ENCODE measurements around the gene FES. TPM values are rescaled to one million over a fixed set of nuclear protein-coding genes. Genes with fewer than 3 reads are reported as not detected.

FES gene
- total RNA-seq, 1 experiment from 2014 or later = 6.7 TPM

- no peaks in the 10 kb centered on the region for H3K79me2 ChIP-seq (ENCODE audit: insufficient read depth, low read length)
Observed at GRCh38 chr15:90913398-90913944, 29.2 kb downstream of the FES start.

More at GRCh38 chr15:90913398-90913944, 29.2 kb downstream of the FES start:
- Histone ChIP-seq H2AFZ (ENCODE audit: low read length) (no peak overlapping the region), H3K9ac (ENCODE audit: extremely low read depth, insufficient read length, low read length) (no peak overlapping the region), H3K14ac (ENCODE audit: insufficient read depth, low read length) (no peak overlapping the region), H2BK12ac (ENCODE audit: insufficient read length, low read depth, low read length) (no peak overlapping the region), H2AK5ac (ENCODE audit: insufficient read length, low read length) (no peak overlapping the region), H2BK20ac (ENCODE audit: low read depth, low read length, poor library complexity, severe bottlenecking) (no peak overlapping the region), H2BK5ac (ENCODE audit: insufficient read length, low read length) (no peak overlapping the region), H4K91ac (ENCODE audit: insufficient read length, low read depth, low read length) (no peak overlapping the region), H3K27me3 (ENCODE audit: insufficient read depth, low read length) (no peaks in the 10 kb centered on the region), H3K4ac (ENCODE audit: low read depth, low read length) (no peak overlapping the region), H3K27ac (ENCODE audit: insufficient read length, low read depth, low read length) (no peak overlapping the region), H3T11ph (ENCODE audit: low read length) (no peak overlapping the region), H3K4me1 (ENCODE audit: insufficient read depth, low read length) (no peaks in the 10 kb centered on the region), H2BK120ac (ENCODE audit: low read depth, low read length, poor library complexity, severe bottlenecking) (no peak overlapping the region), H3K23ac (ENCODE audit: insufficient read length, low read depth, low read length) (no peak overlapping the region), H4K8ac (replicated peaks; ENCODE audit: insufficient read length, low read depth, low read length) (no peak overlapping the region), H4K5ac (ENCODE audit: insufficient read length, low read depth, low read length) (no peak overlapping the region), H3K23me2 (ENCODE audit: insufficient read length, low read depth, low read length, poor library complexity, severe bottlenecking) (no peaks in the 10 kb centered on the region), H3K9me3 (ENCODE audit: control insufficient read depth, low read depth, low read length) (no peaks in the 10 kb centered on the region), H4K20me1 (ENCODE audit: control insufficient read depth, insufficient read depth, insufficient read length) (no peaks in the 10 kb centered on the region), H3K79me1 (ENCODE audit: insufficient read depth, low read depth, low read length, poor library complexity, severe bottlenecking) (no peaks in the 10 kb centered on the region), H3K4me2 (ENCODE audit: insufficient read depth, insufficient read length, low read length) (no peak overlapping the region), H3K18ac (ENCODE audit: insufficient read length, low read depth, low read length) (no peak overlapping the region), H2BK15ac (ENCODE audit: low read depth, low read length) (no peak overlapping the region), H3K56ac (ENCODE audit: insufficient read length, low read depth, low read length) (no peak overlapping the region)
- no peak for DNase-seq
- Mint-ChIP-seq H3K9me3 (no peaks in the 10 kb centered on the region), H3K27ac (peak overlapping the region in 1 of 3 experiments; percentile 11; a peak in 1 of 7 replicates), H3K4me1 (peaks cover 3 to 8% of the 10 kb centered on the region in 2 experiments; a peak in 2 of 4 replicates), H3K27me3 (ENCODE audit: low read depth) (no peaks in the 10 kb centered on the region), H3K4me3 (no peak overlapping the region), H3K36me3 (ENCODE audit: insufficient read depth in 1 of 3, low read depth in 3 of 3) (peaks cover 2 to 50% (median 10%) of the 10 kb centered on the region in 3 experiments; a peak in 5 of 7 replicates)
- no CpG with 5 or more reads among the region's 12 CpGs for WGBS (ENCODE audit: extremely low coverage, insufficient read length, low lambda C conversion rate)
- no peak for TF ChIP-seq CTCF (conservative IDR thresholded peaks at IDR 0.05)

Data from H9 (cell line).